Esophagus squamous epithelium (tissue), 5 donors: ENCODE results near the gene PHF12. TPM values are rescaled to one million over a fixed set of nuclear protein-coding genes. Genes with fewer than 3 reads are reported as not detected.

Experiments
- DNase-seq: peaks from one replicate; lab custom pipeline; 2025; lab: John Stamatoyannopoulos, UW
- H3K27ac ChIP-seq, 4 donors: fragments of 200-600 bp; sonication (generic); one replicate each; pipeline ENCODE4 v1.5.1; 2016 to 2019; ENCODE audit warnings: mild to moderate bottlenecking in 1 of 4
- H3K27me3 ChIP-seq, 4 donors: fragments of 200-600 bp; sonication (generic); 1 replicate in 3 of 4; 2 replicates in 1 of 4; pipeline versions ENCODE4 v1.5.1 to v1.6.0; 2017 to 2021; ENCODE audit warnings: antibody characterized with exemption in 1 of 4
- H3K36me3 ChIP-seq, 3 donors: fragments of 200-600 bp; sonication (generic); one replicate each; pipeline ENCODE4 v1.5.1; 2016 to 2019
- H3K4me1 ChIP-seq, 3 donors: fragments of 200-600 bp; sonication (generic); one replicate each; pipeline ENCODE4 v1.5.1; 2017 to 2019
- H3K4me3 ChIP-seq, 4 donors: fragments of 200-600 bp; sonication (generic); 1 replicate in 3 of 4; 2 replicates in 1 of 4; pipeline ENCODE4 v1.5.1; 2016 to 2019; ENCODE audit warnings: mild to moderate bottlenecking in 2 of 4, moderate library complexity in 1 of 4
- H3K9me3 ChIP-seq, 3 donors: fragments of 200-600 bp; sonication (generic); one replicate each; pipeline ENCODE4 v1.5.1; 2016 to 2019
- CTCF ChIP-seq, 6 experiments: fragments of 450-650 bp in 4 of 6; fragments of 200-600 bp in 2 of 6; sonication (generic) in 2 of 6; IDR thresholded peaks; one replicate each; pipeline ENCODE4 v1.5.1; 2016 to 2019; ENCODE audit warnings: antibody characterized with exemption in 6 of 6, mild to moderate bottlenecking in 4 of 6, moderate library complexity in 4 of 6
- POLR2A ChIP-seq, 4 donors: fragments of 450-650 bp; IDR thresholded peaks; one replicate each; pipeline ENCODE4 v1.6.1; 2017; ENCODE audit warnings: antibody characterized with exemption in 4 of 4, mild to moderate bottlenecking in 4 of 4, moderate library complexity in 3 of 4
- WGBS, 2 donors: methylation state at CpG; one replicate each; pipeline ENCODE4 v1.1.5; 2018; 5-methylcytosine and 5-hydroxymethylcytosine counted together
- intact Hi-C: fragments of 100-400 bp; cut with DNase I; formaldehyde crosslinking; loops from one replicate; pipeline ENCODE4 v1.15.0; 2022
- total RNA-seq, 4 donors: library from RNA; depleted of rRNA; stranded (reverse); fragments of >200 nt; gene quantifications; one replicate each; pipeline ENCODE4 v1.1.0, GENCODE V29; 2016
- donor health status: DM: yes; HTN: yes; CAD: no.

The PHF12 gene
- total RNA-seq, 4 donors from 2014 or later: 13.0 to 35.6 (median 18.8) TPM

- Histone ChIP-seq H3K27ac (peak overlapping the region; percentile 91 to 98 (median 96)), H3K9me3 (no peaks in the 10 kb centered on the region), H3K36me3 (peaks cover 0 to 5% (median 0%) of the 10 kb centered on the region in 3 donors), H3K4me1 (peaks cover 35 to 80% (median 51%) of the 10 kb centered on the region in 3 donors), H3K27me3 (no peaks in the 10 kb centered on the region), H3K4me3 (no peak overlapping the region)
- DNase-seq: no peak
- intact Hi-C loops: no loop called here
- 54 to 88% methylated on average over 2 to 11 of the region's 12 CpGs for WGBS, 2 donors
- TF ChIP-seq CTCF (IDR thresholded peaks at IDR 0.05) (no peak), POLR2A (IDR thresholded peaks at IDR 0.05) (no peak)
Measured at GRCh38 chr17:28898527-28898955, 52.8 kb downstream of the PHF12 start.

- Histone ChIP-seq H3K4me3 (peak overlapping the region; percentile 79 to 98 (median 85)), H3K4me1 (peaks cover 36 to 80% (median 52%) of the 10 kb centered on the region in 3 donors), H3K9me3 (no peaks in the 10 kb centered on the region), H3K36me3 (peaks cover 0 to 5% (median 0%) of the 10 kb centered on the region in 3 donors), H3K27me3 (no peaks in the 10 kb centered on the region), H3K27ac (peak overlapping the region; percentile 91 to 98 (median 96))
- TF ChIP-seq POLR2A (IDR thresholded peaks at IDR 0.05): no peak
- no peak for TF ChIP-seq CTCF (IDR thresholded peaks at IDR 0.05)
- intact Hi-C loops: no loop called here
- DNase-seq: no peak
- WGBS, 2 donors: 8 to 43% methylated on average over 8 to 18 of the region's 23 CpGs
Measured at GRCh38 chr17:28897769-28898526, 53.4 kb downstream of the PHF12 start.

- H3K36me3 ChIP-seq: peaks cover 0 to 5% (median 0%) of the 10 kb centered on the region in 3 donors
- WGBS, 2 donors: 0 to 2% methylated on average over 6 to 8 of the region's 73 CpGs
- H3K9me3 ChIP-seq: no peaks in the 10 kb centered on the region
- no peak for DNase-seq
- intact Hi-C loops: no loop called here
- H3K4me1 ChIP-seq: peaks cover 40 to 85% (median 59%) of the 10 kb centered on the region in 3 donors
- H3K27me3 ChIP-seq: no peaks in the 10 kb centered on the region
- peak within 1 kb of the TSS; percentile 79 to 98 (median 85) for H3K4me3 ChIP-seq
- peak within 1 kb of the TSS; percentile 91 to 98 (median 96) for H3K27ac ChIP-seq
- TF ChIP-seq CTCF (IDR thresholded peaks at IDR 0.05) (peak in 4 of 6 experiments; percentile 14 to 33 (median 30)), POLR2A (IDR thresholded peaks at IDR 0.05) (peak in 1 of 4 donors; percentile 59)
Measured at GRCh38 chr17:28896884-28897768, 54.2 kb downstream of the PHF12 start, which contains the start of gene FLOT2. Gene FLOT2 (minus strand): TSS chr17:28897733. CDS start chr17:28897574, 159 bp downstream.

- peak overlapping the region; percentile 79 to 98 (median 85) for H3K4me3 ChIP-seq
- H3K27me3 ChIP-seq: no peaks in the 10 kb centered on the region
- TF ChIP-seq CTCF (IDR thresholded peaks at IDR 0.05) (no peak), POLR2A (IDR thresholded peaks at IDR 0.05) (no peak)
- no peak for DNase-seq
- intact Hi-C loops: no loop called here
- H3K9me3 ChIP-seq: no peaks in the 10 kb centered on the region
- peaks cover 37 to 85% (median 59%) of the 10 kb centered on the region in 3 donors for H3K4me1 ChIP-seq
- peaks cover 0 to 9% (median 0%) of the 10 kb centered on the region in 3 donors for H3K36me3 ChIP-seq
- peak overlapping the region; percentile 91 to 98 (median 96) for H3K27ac ChIP-seq
- WGBS, 2 donors: 2 to 9% methylated on average over 5 of the region's 5 CpGs
Measured at GRCh38 chr17:28896491-28896883, 54.8 kb downstream of the PHF12 start.
